Measurements from ENCODE around the gene XRCC3.

DNA sequence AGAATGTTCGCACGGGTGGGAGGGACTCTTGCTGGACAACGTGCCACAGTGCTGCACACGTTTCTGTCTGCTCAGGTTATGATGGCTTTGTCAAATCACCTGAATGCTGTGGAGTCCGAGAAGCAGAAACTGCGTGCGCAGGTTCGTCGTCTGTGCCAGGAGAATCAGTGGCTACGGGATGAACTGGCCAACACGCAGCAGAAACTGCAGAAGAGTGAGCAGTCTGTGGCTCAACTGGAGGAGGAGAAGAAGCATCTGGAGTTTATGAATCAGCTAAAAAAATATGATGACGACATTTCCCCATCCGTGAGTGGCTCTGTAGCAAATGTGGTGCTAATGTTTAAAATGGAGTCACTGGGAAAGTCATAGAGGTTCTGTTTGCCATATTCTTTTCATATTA, 57.8 kb downstream of the XRCC3 start:
- TF ChIP-seq EZH2phosphoT487 (IDR thresholded peaks at IDR 0.05; ENCODE audit: unreplicated experiment) (no peak), JUNB (IDR thresholded peaks at IDR 0.05; ENCODE audit: unreplicated experiment) (no peak), EZH2 (IDR thresholded peaks at IDR 0.05; ENCODE audit: low read depth, unreplicated experiment) (no peak), POLR2AphosphoS5 (IDR thresholded peaks at IDR 0.05; ENCODE audit: low read depth) (no peak), NANOG (IDR thresholded peaks at IDR 0.05; ENCODE audit: borderline replicate concordance) (no peak), STAT1 (IDR thresholded peaks at IDR 0.05; ENCODE audit: unreplicated experiment) (no peak), ZNF331 (CRISPR knock-in tag; IDR thresholded peaks at IDR 0.05; ENCODE audit: low read depth) (no peak), CREB1 (CRISPR knock-in tag; IDR thresholded peaks at IDR 0.05; ENCODE audit: low read depth) (no peak), ZNF114 (CRISPR knock-in tag; IDR thresholded peaks at IDR 0.05) (no peak)
- TF ChIP-seq, protein P1, sequence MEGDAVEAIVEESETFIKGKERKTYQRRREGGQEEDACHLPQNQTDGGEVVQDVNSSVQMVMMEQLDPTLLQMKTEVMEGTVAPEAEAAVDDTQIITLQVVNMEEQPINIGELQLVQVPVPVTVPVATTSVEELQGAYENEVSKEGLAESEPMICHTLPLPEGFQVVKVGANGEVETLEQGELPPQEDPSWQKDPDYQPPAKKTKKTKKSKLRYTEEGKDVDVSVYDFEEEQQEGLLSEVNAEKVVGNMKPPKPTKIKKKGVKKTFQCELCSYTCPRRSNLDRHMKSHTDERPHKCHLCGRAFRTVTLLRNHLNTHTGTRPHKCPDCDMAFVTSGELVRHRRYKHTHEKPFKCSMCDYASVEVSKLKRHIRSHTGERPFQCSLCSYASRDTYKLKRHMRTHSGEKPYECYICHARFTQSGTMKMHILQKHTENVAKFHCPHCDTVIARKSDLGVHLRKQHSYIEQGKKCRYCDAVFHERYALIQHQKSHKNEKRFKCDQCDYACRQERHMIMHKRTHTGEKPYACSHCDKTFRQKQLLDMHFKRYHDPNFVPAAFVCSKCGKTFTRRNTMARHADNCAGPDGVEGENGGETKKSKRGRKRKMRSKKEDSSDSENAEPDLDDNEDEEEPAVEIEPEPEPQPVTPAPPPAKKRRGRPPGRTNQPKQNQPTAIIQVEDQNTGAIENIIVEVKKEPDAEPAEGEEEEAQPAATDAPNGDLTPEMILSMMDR (conservative IDR thresholded peaks at IDR 0.05; ENCODE audit: low read depth in 2 of 2) = no peak
- TF ChIP-seq, protein P2, sequence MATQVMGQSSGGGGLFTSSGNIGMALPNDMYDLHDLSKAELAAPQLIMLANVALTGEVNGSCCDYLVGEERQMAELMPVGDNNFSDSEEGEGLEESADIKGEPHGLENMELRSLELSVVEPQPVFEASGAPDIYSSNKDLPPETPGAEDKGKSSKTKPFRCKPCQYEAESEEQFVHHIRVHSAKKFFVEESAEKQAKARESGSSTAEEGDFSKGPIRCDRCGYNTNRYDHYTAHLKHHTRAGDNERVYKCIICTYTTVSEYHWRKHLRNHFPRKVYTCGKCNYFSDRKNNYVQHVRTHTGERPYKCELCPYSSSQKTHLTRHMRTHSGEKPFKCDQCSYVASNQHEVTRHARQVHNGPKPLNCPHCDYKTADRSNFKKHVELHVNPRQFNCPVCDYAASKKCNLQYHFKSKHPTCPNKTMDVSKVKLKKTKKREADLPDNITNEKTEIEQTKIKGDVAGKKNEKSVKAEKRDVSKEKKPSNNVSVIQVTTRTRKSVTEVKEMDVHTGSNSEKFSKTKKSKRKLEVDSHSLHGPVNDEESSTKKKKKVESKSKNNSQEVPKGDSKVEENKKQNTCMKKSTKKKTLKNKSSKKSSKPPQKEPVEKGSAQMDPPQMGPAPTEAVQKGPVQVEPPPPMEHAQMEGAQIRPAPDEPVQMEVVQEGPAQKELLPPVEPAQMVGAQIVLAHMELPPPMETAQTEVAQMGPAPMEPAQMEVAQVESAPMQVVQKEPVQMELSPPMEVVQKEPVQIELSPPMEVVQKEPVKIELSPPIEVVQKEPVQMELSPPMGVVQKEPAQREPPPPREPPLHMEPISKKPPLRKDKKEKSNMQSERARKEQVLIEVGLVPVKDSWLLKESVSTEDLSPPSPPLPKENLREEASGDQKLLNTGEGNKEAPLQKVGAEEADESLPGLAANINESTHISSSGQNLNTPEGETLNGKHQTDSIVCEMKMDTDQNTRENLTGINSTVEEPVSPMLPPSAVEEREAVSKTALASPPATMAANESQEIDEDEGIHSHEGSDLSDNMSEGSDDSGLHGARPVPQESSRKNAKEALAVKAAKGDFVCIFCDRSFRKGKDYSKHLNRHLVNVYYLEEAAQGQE (IDR thresholded peaks at IDR 0.05; ENCODE audit: unreplicated experiment) = no peak
- TF ChIP-seq, protein P3, sequence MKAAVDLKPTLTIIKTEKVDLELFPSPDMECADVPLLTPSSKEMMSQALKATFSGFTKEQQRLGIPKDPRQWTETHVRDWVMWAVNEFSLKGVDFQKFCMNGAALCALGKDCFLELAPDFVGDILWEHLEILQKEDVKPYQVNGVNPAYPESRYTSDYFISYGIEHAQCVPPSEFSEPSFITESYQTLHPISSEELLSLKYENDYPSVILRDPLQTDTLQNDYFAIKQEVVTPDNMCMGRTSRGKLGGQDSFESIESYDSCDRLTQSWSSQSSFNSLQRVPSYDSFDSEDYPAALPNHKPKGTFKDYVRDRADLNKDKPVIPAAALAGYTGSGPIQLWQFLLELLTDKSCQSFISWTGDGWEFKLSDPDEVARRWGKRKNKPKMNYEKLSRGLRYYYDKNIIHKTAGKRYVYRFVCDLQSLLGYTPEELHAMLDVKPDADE (IDR thresholded peaks at IDR 0.05) = no peak
- TF ChIP-seq, protein P4, sequence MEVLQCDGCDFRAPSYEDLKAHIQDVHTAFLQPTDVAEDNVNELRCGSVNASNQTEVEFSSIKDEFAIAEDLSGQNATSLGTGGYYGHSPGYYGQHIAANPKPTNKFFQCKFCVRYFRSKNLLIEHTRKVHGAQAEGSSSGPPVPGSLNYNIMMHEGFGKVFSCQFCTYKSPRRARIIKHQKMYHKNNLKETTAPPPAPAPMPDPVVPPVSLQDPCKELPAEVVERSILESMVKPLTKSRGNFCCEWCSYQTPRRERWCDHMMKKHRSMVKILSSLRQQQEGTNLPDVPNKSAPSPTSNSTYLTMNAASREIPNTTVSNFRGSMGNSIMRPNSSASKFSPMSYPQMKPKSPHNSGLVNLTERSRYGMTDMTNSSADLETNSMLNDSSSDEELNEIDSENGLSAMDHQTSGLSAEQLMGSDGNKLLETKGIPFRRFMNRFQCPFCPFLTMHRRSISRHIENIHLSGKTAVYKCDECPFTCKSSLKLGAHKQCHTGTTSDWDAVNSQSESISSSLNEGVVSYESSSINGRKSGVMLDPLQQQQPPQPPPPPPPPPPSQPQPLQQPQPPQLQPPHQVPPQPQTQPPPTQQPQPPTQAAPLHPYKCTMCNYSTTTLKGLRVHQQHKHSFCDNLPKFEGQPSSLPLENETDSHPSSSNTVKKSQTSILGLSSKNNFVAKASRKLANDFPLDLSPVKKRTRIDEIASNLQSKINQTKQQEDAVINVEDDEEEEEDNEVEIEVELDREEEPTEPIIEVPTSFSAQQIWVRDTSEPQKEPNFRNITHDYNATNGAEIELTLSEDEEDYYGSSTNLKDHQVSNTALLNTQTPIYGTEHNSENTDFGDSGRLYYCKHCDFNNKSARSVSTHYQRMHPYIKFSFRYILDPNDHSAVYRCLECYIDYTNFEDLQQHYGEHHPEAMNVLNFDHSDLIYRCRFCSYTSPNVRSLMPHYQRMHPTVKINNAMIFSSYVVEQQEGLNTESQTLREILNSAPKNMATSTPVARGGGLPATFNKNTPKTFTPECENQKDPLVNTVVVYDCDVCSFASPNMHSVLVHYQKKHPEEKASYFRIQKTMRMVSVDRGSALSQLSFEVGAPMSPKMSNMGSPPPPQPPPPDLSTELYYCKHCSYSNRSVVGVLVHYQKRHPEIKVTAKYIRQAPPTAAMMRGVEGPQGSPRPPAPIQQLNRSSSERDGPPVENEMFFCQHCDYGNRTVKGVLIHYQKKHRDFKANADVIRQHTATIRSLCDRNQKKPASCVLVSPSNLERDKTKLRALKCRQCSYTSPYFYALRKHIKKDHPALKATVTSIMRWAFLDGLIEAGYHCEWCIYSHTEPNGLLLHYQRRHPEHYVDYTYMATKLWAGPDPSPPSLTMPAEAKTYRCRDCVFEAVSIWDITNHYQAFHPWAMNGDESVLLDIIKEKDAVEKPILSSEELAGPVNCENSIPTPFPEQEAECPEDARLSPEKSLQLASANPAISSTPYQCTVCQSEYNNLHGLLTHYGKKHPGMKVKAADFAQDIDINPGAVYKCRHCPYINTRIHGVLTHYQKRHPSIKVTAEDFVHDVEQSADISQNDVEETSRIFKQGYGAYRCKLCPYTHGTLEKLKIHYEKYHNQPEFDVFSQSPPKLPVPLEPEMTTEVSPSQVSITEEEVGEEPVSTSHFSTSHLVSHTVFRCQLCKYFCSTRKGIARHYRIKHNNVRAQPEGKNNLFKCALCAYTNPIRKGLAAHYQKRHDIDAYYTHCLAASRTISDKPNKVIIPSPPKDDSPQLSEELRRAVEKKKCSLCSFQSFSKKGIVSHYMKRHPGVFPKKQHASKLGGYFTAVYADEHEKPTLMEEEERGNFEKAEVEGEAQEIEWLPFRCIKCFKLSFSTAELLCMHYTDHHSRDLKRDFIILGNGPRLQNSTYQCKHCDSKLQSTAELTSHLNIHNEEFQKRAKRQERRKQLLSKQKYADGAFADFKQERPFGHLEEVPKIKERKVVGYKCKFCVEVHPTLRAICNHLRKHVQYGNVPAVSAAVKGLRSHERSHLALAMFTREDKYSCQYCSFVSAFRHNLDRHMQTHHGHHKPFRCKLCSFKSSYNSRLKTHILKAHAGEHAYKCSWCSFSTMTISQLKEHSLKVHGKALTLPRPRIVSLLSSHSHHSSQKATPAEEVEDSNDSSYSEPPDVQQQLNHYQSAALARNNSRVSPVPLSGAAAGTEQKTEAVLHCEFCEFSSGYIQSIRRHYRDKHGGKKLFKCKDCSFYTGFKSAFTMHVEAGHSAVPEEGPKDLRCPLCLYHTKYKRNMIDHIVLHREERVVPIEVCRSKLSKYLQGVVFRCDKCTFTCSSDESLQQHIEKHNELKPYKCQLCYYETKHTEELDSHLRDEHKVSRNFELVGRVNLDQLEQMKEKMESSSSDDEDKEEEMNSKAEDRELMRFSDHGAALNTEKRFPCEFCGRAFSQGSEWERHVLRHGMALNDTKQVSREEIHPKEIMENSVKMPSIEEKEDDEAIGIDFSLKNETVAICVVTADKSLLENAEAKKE (CRISPR knock-in tag; IDR thresholded peaks at IDR 0.05) = no peak

All from GM23338 (cell line).